H9 (cell line): ENCODE results near the gene RMDN2. TPM values are rescaled to one million over a fixed set of nuclear protein-coding genes. Genes with fewer than 3 reads are reported as not detected.

Experiments used
- DNase-seq: peaks from one replicate; pipeline ENCODE4 v3.0.0-alpha.2; 2017
- H2AFZ ChIP-seq: one replicate; pipeline ENCODE4 v1.6.1; 2013; ENCODE audit warnings: mild to moderate bottlenecking, low read length, control low read depth, moderate library complexity
- H2AK5ac ChIP-seq: 2 replicates; pipeline ENCODE4 v1.6.1; 2013; ENCODE audit warnings: low read length, control low read depth, mixed read lengths; ENCODE audit not compliant: insufficient read length
- H2BK120ac ChIP-seq: one replicate; pipeline ENCODE4 v1.6.1; 2013; ENCODE audit warnings: low read depth, mild to moderate bottlenecking, low read length, control low read depth, inconsistent platforms; ENCODE audit not compliant: poor library complexity, severe bottlenecking
- H2BK12ac ChIP-seq: 2 replicates; pipeline ENCODE4 v1.6.1; 2013; ENCODE audit warnings: low read length, control low read depth, mixed read lengths, low read depth; ENCODE audit not compliant: insufficient read length
- H2BK15ac ChIP-seq: 2 replicates; pipeline ENCODE4 v1.6.1; 2013; ENCODE audit warnings: low read depth, low read length, control low read depth
- H2BK20ac ChIP-seq: one replicate; pipeline ENCODE4 v1.6.1; 2013; ENCODE audit warnings: low read depth, mild to moderate bottlenecking, low read length, control low read depth, inconsistent platforms; ENCODE audit not compliant: poor library complexity, severe bottlenecking
- H2BK5ac ChIP-seq: 2 replicates; pipeline ENCODE4 v1.6.1; 2013; ENCODE audit warnings: low read length, control low read depth, mixed read lengths; ENCODE audit not compliant: insufficient read length
- H3K14ac ChIP-seq: 2 replicates; pipeline ENCODE4 v1.6.1; 2013; ENCODE audit warnings: low read length, control low read depth; ENCODE audit not compliant: insufficient read depth
- H3K18ac ChIP-seq: 2 replicates; pipeline ENCODE4 v1.6.1; 2013; ENCODE audit warnings: low read depth, mild to moderate bottlenecking, mixed read lengths, low read length, control low read depth; ENCODE audit not compliant: insufficient read length
- H3K23ac ChIP-seq: 2 replicates; pipeline ENCODE4 v1.6.1; 2013; ENCODE audit warnings: low read length, control low read depth, mixed read lengths, low read depth; ENCODE audit not compliant: insufficient read length
- H3K23me2 ChIP-seq: 2 replicates; pipeline ENCODE4 v1.6.1; 2013; ENCODE audit warnings: low read depth, mild to moderate bottlenecking, mixed read lengths, low read length, control low read depth; ENCODE audit not compliant: insufficient read length, poor library complexity, severe bottlenecking
- H3K27ac ChIP-seq: 2 replicates; pipeline ENCODE4 v1.5.1; 2013; ENCODE audit warnings: low read length, control low read depth, mixed read lengths, low read depth; ENCODE audit not compliant: insufficient read length
- H3K27me3 ChIP-seq: 2 replicates; pipeline ENCODE4 v1.6.1; 2013; ENCODE audit warnings: low read length, control low read depth, inconsistent platforms; ENCODE audit not compliant: insufficient read depth
- H3K4ac ChIP-seq: 2 replicates; pipeline ENCODE4 v1.6.1; 2013; ENCODE audit warnings: low read depth, mild to moderate bottlenecking, control low read depth, inconsistent platforms, low read length, moderate library complexity
- H3K4me1 ChIP-seq: 2 replicates; pipeline ENCODE4 v1.6.1; 2013; ENCODE audit warnings: low read length, control low read depth, inconsistent platforms; ENCODE audit not compliant: insufficient read depth
- H3K4me2 ChIP-seq: 2 replicates; pipeline ENCODE4 v1.6.1; 2013; ENCODE audit warnings: low read length, control low read depth, mixed read lengths; ENCODE audit not compliant: insufficient read length, insufficient read depth
- H3K56ac ChIP-seq: 2 replicates; pipeline ENCODE4 v1.6.1; 2013; ENCODE audit warnings: low read depth, mild to moderate bottlenecking, mixed read lengths, low read length, control low read depth; ENCODE audit not compliant: insufficient read length
- H3K79me1 ChIP-seq: 2 replicates; pipeline ENCODE4 v1.6.1; 2013; ENCODE audit warnings: low read depth, mild to moderate bottlenecking, moderate library complexity, low read length, control low read depth, inconsistent platforms; ENCODE audit not compliant: insufficient read depth, poor library complexity, severe bottlenecking
- H3K79me2 ChIP-seq: 2 replicates; pipeline ENCODE4 v1.6.1; 2013; ENCODE audit warnings: low read length, control low read depth, inconsistent platforms; ENCODE audit not compliant: insufficient read depth
- H3K9ac ChIP-seq: 2 replicates; pipeline ENCODE4 v1.6.1; 2013; ENCODE audit warnings: low read length, control low read depth, mixed read lengths; ENCODE audit not compliant: insufficient read length; ENCODE audit errors: extremely low read depth
- H3K9me3 ChIP-seq: one replicate; pipeline ENCODE4 v1.6.1; 2013; ENCODE audit warnings: low read depth, low read length, inconsistent platforms; ENCODE audit not compliant: control insufficient read depth
- H3T11ph ChIP-seq: one replicate; pipeline ENCODE4 v1.6.1; 2013; ENCODE audit warnings: mild to moderate bottlenecking, low read length, control low read depth, inconsistent platforms
- H4K20me1 ChIP-seq: one replicate; pipeline ENCODE4 v1.6.1; 2013; ENCODE audit not compliant: control insufficient read depth, insufficient read length, insufficient read depth
- H4K5ac ChIP-seq: 2 replicates; pipeline ENCODE4 v1.6.1; 2013; ENCODE audit warnings: low read depth, mild to moderate bottlenecking, mixed read lengths, low read length, control low read depth; ENCODE audit not compliant: insufficient read length
- H4K8ac ChIP-seq: replicated peaks from 2 replicates; pipeline ENCODE4 v1.6.1; 2013; ENCODE audit warnings: low read length, control low read depth, mixed read lengths, low read depth; ENCODE audit not compliant: insufficient read length
- H4K91ac ChIP-seq: 2 replicates; pipeline ENCODE4 v1.6.1; 2013; ENCODE audit warnings: low read depth, mild to moderate bottlenecking, moderate library complexity, mixed read lengths, low read length, control low read depth; ENCODE audit not compliant: insufficient read length
- H3K27ac Mint-ChIP-seq, 3 experiments: 2 replicates in 2 of 3; 3 replicates in 1 of 3; pipeline ENCODE4 v1.8.0; 2020 to 2021; ENCODE audit warnings: mixed read lengths in 3 of 3, mild to moderate bottlenecking in 1 of 3, moderate library complexity in 1 of 3
- H3K27me3 Mint-ChIP-seq: 2 replicates; pipeline ENCODE4 v1.8.0; 2021; ENCODE audit warnings: low read depth, mild to moderate bottlenecking, moderate library complexity, mixed read lengths
- H3K36me3 Mint-ChIP-seq, 3 experiments: 2 replicates in 2 of 3; 3 replicates in 1 of 3; pipeline ENCODE4 v1.8.0; 2020 to 2021; ENCODE audit warnings: low read depth in 3 of 3, mixed read lengths in 3 of 3; ENCODE audit not compliant: insufficient read depth in 1 of 3
- H3K4me1 Mint-ChIP-seq, 2 experiments: 2 replicates each; pipeline ENCODE4 v1.8.0; 2020; ENCODE audit warnings: mixed read lengths in 2 of 2
- H3K4me3 Mint-ChIP-seq, 2 experiments: 2 replicates in 1 of 2; 3 replicates in 1 of 2; pipeline ENCODE4 v1.8.0; 2020 to 2021; ENCODE audit warnings: mild to moderate bottlenecking in 2 of 2, mixed read lengths in 2 of 2, moderate library complexity in 1 of 2
- H3K9me3 Mint-ChIP-seq, 2 experiments: 2 replicates in 1 of 2; 3 replicates in 1 of 2; pipeline ENCODE4 v1.8.0; 2020; ENCODE audit warnings: mild to moderate bottlenecking in 2 of 2, mixed read lengths in 2 of 2, moderate library complexity in 1 of 2
- WGBS: extraction: QIAGEN DNeasy Blood & Tissue Kit; methylation state at CpG from one replicate; pipeline ENCODE4 v1.1.7; 2013; ENCODE audit warnings: missing lambda C conversion rate, low lambda C conversion rate, mixed read lengths; ENCODE audit not compliant: insufficient read length; ENCODE audit errors: extremely low coverage; 5-methylcytosine and 5-hydroxymethylcytosine counted together
- total RNA-seq: library from RNA; stranded (reverse); gene quantifications from 2 replicates; pipeline ENCODE4 v1.2.1, GENCODE V29; 2021
- TF ChIP-seq, protein P1 (sequence below): fragments of 200-600 bp; sonication (generic); conservative IDR thresholded peaks from 3 replicates; pipeline ENCODE4 v1.8.0; 2021; ENCODE audit warnings: antibody characterized with exemption, mild to moderate bottlenecking

Gene RMDN2
- total RNA-seq, 1 experiment from 2014 or later: 2.8 TPM

DNA sequence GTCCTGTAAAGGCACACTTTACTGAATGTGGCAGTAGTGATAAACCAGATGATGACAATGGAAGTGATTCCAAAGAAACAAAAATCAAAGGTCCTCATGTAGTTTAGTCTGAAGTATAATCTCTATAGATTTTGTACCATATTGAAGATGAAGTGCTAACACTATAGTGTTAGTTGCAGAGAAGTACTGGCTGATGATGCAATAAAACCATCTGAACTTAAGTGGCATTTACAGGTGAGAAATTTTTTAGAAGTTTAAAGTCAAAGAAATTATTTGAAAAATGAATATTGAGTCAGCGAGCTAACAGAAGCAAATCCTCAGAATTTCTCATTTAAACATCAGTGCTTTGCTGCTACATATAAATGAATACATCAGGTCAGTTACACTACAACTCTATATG is 43.1 kb upstream of the RMDN2 start:
- Histone ChIP-seq H4K8ac (no peak overlapping the region), H3K79me1 (no peaks in the 10 kb centered on the region), H2AFZ (no peak overlapping the region), H3K27ac (no peak overlapping the region), H2BK5ac (no peak overlapping the region), H3K4me2 (no peak overlapping the region), H4K5ac (no peak overlapping the region), H4K20me1 (no peaks in the 10 kb centered on the region), H2BK20ac (no peak overlapping the region), H3K56ac (no peak overlapping the region), H3K27me3 (no peaks in the 10 kb centered on the region), H3K23ac (no peak overlapping the region), H3K9me3 (no peaks in the 10 kb centered on the region), H3K18ac (no peak overlapping the region), H3K4me1 (peaks cover 2% of the 10 kb centered on the region; the same call in 1 of the 2 replicates), H3K79me2 (no peaks in the 10 kb centered on the region), H3K14ac (no peak overlapping the region), H2BK12ac (no peak overlapping the region), H2AK5ac (no peak overlapping the region), H3K23me2 (no peaks in the 10 kb centered on the region), H3K9ac (no peak overlapping the region), H4K91ac (no peak overlapping the region), H2BK120ac (no peak overlapping the region), H2BK15ac (no peak overlapping the region), H3K4ac (no peak overlapping the region), H3T11ph (no peak overlapping the region)
- Mint-ChIP-seq H3K9me3 (no peaks in the 10 kb centered on the region; a peak in 2 of 5 replicates), H3K4me3 (no peak overlapping the region), H3K27ac (no peak overlapping the region), H3K4me1 (peaks cover 36 to 39% of the 10 kb centered on the region in 2 experiments), H3K27me3 (no peaks in the 10 kb centered on the region), H3K36me3 (no peaks in the 10 kb centered on the region)
- no peak for DNase-seq
- TF ChIP-seq, protein P1, sequence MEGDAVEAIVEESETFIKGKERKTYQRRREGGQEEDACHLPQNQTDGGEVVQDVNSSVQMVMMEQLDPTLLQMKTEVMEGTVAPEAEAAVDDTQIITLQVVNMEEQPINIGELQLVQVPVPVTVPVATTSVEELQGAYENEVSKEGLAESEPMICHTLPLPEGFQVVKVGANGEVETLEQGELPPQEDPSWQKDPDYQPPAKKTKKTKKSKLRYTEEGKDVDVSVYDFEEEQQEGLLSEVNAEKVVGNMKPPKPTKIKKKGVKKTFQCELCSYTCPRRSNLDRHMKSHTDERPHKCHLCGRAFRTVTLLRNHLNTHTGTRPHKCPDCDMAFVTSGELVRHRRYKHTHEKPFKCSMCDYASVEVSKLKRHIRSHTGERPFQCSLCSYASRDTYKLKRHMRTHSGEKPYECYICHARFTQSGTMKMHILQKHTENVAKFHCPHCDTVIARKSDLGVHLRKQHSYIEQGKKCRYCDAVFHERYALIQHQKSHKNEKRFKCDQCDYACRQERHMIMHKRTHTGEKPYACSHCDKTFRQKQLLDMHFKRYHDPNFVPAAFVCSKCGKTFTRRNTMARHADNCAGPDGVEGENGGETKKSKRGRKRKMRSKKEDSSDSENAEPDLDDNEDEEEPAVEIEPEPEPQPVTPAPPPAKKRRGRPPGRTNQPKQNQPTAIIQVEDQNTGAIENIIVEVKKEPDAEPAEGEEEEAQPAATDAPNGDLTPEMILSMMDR: no peak
- no CpG with 5 or more reads among the region's 1 CpG for WGBS
